ENCODE results near the gene RPS6KA3.

Gene RPS6KA3

GRCh38 chrX:20244931-20245330, 21.8 kb downstream of the RPS6KA3 start:
- Histone ChIP-seq H3K27ac (ENCODE audit: low read depth, low read length, severe bottlenecking) (no peak overlapping the region), H3K4me3 (ENCODE audit: extremely low read depth, insufficient read depth, low read length, poor library complexity, severe bottlenecking) (no peak overlapping the region)
- WGBS, 2 experiments (ENCODE audit: insufficient coverage in 2 of 2), result no CpG with 5 or more reads among the region's 2 CpGs

DNA sequence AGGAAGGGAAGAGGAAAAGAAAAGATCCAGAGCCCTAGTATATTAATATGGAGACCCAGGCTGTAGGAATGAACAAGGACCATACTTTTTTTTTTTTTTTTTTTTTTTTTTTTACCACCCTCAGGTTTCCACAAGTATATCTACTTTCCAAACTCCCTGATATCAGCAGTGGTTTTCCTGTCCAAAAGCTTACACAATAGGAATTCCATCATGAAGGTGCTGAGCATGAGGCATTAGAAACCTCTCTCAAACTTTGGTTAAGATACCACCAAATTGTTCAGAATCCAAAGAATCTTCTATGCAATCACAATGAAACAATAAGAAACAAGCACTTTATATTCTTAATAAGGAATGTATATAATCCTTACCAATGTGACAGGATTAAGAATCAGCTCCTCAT, 26.5 kb downstream of the RPS6KA3 start:
- Histone ChIP-seq H3K36me3 (ENCODE audit: control insufficient read depth, insufficient read depth, low read length) (peaks cover 7% of the 10 kb centered on the region), H3K9me3 (ENCODE audit: control insufficient read depth, low read length) (peaks cover 4% of the 10 kb centered on the region), H3K27ac (ENCODE audit: low read depth, low read length, severe bottlenecking) (no peak overlapping the region), H3K4me3 (ENCODE audit: extremely low read depth, insufficient read depth, low read length, poor library complexity, severe bottlenecking) (no peak overlapping the region), H3K4me1 (ENCODE audit: control insufficient read depth, insufficient read depth, low read length, poor library complexity, severe bottlenecking) (no peaks in the 10 kb centered on the region)

More at GRCh38 chrX:20244931-20245330, 21.8 kb downstream of the RPS6KA3 start:
- Histone ChIP-seq H3K36me3 (ENCODE audit: control insufficient read depth, insufficient read depth, low read length) (peaks cover 6% of the 10 kb centered on the region), H3K9me3 (ENCODE audit: control insufficient read depth, low read length) (no peaks in the 10 kb centered on the region), H3K4me1 (ENCODE audit: control insufficient read depth, insufficient read depth, low read length, poor library complexity, severe bottlenecking) (no peaks in the 10 kb centered on the region)

- no peak overlapping the region for H3K4me3 ChIP-seq (ENCODE audit: extremely low read depth, insufficient read depth, low read length, poor library complexity, severe bottlenecking)
- WGBS, 2 experiments (ENCODE audit: insufficient coverage in 2 of 2), result no CpG with 5 or more reads among the region's 1 CpG
- H3K9me3 ChIP-seq (ENCODE audit: control insufficient read depth, low read length), result peaks cover 4% of the 10 kb centered on the region
- H3K27ac ChIP-seq (ENCODE audit: low read depth, low read length, severe bottlenecking), result no peak overlapping the region
- no peaks in the 10 kb centered on the region for H3K4me1 ChIP-seq (ENCODE audit: control insufficient read depth, insufficient read depth, low read length, poor library complexity, severe bottlenecking)
- peaks cover 14% of the 10 kb centered on the region for H3K36me3 ChIP-seq (ENCODE audit: control insufficient read depth, insufficient read depth, low read length)
Measured at GRCh38 chrX:20237864-20238263, 28.8 kb downstream of the RPS6KA3 start.

DNA sequence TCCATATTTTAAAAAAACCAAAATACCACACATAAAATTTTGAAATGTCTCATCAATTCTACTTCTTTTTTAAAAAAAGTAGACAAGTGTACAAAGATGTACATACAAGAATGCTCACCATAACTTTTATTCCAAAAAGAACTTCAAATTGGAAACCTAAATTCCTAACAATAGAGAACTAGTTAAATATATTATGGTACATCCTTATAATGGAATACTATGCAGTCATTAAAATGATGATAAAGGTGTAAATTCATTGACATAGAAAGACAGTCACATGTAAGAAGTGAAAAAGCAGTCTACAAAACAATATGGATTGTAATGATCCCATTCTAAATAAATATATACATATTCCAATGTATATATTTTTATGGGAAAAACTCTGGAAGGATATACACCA, 31.0 kb downstream of the RPS6KA3 start:
- Histone ChIP-seq H3K27ac (ENCODE audit: low read depth, low read length, severe bottlenecking) (no peak overlapping the region), H3K36me3 (ENCODE audit: control insufficient read depth, insufficient read depth, low read length) (peaks cover 25% of the 10 kb centered on the region), H3K4me3 (ENCODE audit: extremely low read depth, insufficient read depth, low read length, poor library complexity, severe bottlenecking) (no peak overlapping the region), H3K9me3 (ENCODE audit: control insufficient read depth, low read length) (peaks cover 4% of the 10 kb centered on the region), H3K4me1 (ENCODE audit: control insufficient read depth, insufficient read depth, low read length, poor library complexity, severe bottlenecking) (no peaks in the 10 kb centered on the region)

DNA sequence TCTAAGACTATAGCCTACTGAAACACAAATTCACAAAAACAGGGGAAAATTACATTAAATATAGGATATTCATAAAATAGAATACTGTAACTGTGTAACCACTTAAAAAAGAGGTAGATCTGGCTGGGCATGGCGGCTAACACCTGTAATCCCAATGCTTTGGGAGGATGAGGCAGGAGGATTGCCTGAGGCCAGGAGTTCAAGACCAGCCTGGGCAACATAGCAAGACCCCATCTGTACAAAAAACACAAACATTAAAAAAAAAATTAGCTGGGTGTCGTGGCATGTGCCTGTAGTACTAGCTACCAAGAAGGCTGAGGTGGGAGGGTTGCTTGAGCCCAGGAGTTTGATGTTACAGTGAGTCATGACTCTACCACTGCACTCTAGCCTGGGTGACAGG, 33.4 kb downstream of the RPS6KA3 start:
- no peaks in the 10 kb centered on the region for H3K4me1 ChIP-seq (ENCODE audit: control insufficient read depth, insufficient read depth, low read length, poor library complexity, severe bottlenecking)
- WGBS, 2 experiments (ENCODE audit: insufficient coverage in 2 of 2), result no CpG with 5 or more reads among the region's 2 CpGs
- no peak overlapping the region for H3K4me3 ChIP-seq (ENCODE audit: extremely low read depth, insufficient read depth, low read length, poor library complexity, severe bottlenecking)
- H3K36me3 ChIP-seq (ENCODE audit: control insufficient read depth, insufficient read depth, low read length), result peaks cover 35% of the 10 kb centered on the region
- no peak overlapping the region for H3K27ac ChIP-seq (ENCODE audit: low read depth, low read length, severe bottlenecking)
- peaks cover 4% of the 10 kb centered on the region for H3K9me3 ChIP-seq (ENCODE audit: control insufficient read depth, low read length)

DNA sequence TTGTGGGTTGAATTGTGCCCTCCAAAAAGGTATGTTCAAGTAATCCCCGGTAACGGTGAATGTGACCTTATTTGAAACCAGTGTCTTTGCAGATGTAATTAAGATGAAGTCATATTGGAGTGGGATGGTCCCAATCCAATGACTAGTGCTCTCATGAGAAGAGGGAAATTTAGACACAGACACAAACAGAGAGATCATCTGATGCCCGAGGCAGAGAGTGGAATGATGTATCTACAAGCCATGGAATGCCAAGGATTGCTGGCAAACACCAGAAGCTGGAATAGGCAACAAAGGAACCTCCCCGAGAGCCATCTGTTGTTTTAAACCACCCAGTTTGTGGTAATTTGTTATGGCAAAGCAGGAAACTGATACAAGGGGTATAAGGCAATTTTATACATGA, 35.1 kb downstream of the RPS6KA3 start:
- 100% methylated on average over 4 of the region's 4 CpGs for WGBS, 2 experiments (ENCODE audit: insufficient coverage in 2 of 2)
- Histone ChIP-seq H3K4me3 (ENCODE audit: extremely low read depth, insufficient read depth, low read length, poor library complexity, severe bottlenecking) (no peak overlapping the region), H3K27ac (ENCODE audit: low read depth, low read length, severe bottlenecking) (no peak overlapping the region)

GRCh38 chrX:20230406-20230805, 36.3 kb downstream of the RPS6KA3 start:
- no peaks in the 10 kb centered on the region for H3K9me3 ChIP-seq (ENCODE audit: control insufficient read depth, low read length)
- no peak overlapping the region for H3K27ac ChIP-seq (ENCODE audit: low read depth, low read length, severe bottlenecking)
- whole genome bisulfite sequencing, 2 experiments (ENCODE audit: insufficient coverage in 2 of 2), result 100% methylated on average over 2 of the region's 3 CpGs; no CpG with 5 or more reads in 1 of the 2 experiments
- H3K4me1 ChIP-seq (ENCODE audit: control insufficient read depth, insufficient read depth, low read length, poor library complexity, severe bottlenecking), result no peaks in the 10 kb centered on the region
- peaks cover 32% of the 10 kb centered on the region for H3K36me3 ChIP-seq (ENCODE audit: control insufficient read depth, insufficient read depth, low read length)
- H3K4me3 ChIP-seq (ENCODE audit: extremely low read depth, insufficient read depth, low read length, poor library complexity, severe bottlenecking), result no peak overlapping the region

More for the DNA sequence above, 35.1 kb downstream of the RPS6KA3 start:
- Histone ChIP-seq H3K9me3 (ENCODE audit: control insufficient read depth, low read length) (peaks cover 4% of the 10 kb centered on the region), H3K4me1 (ENCODE audit: control insufficient read depth, insufficient read depth, low read length, poor library complexity, severe bottlenecking) (no peaks in the 10 kb centered on the region), H3K36me3 (ENCODE audit: control insufficient read depth, insufficient read depth, low read length) (peaks cover 35% of the 10 kb centered on the region)

GRCh38 chrX:20229155-20229554, 37.6 kb downstream of the RPS6KA3 start:
- H3K9me3 ChIP-seq (ENCODE audit: control insufficient read depth, low read length), result no peaks in the 10 kb centered on the region
- no peak overlapping the region for H3K4me3 ChIP-seq (ENCODE audit: extremely low read depth, insufficient read depth, low read length, poor library complexity, severe bottlenecking)
- 60 to 100% methylated on average over 1 of the region's 3 CpGs for whole genome bisulfite sequencing, 2 experiments (ENCODE audit: insufficient coverage in 2 of 2)
- H3K4me1 ChIP-seq (ENCODE audit: control insufficient read depth, insufficient read depth, low read length, poor library complexity, severe bottlenecking), result no peaks in the 10 kb centered on the region
- no peak overlapping the region for H3K27ac ChIP-seq (ENCODE audit: low read depth, low read length, severe bottlenecking)
- peaks cover 29% of the 10 kb centered on the region for H3K36me3 ChIP-seq (ENCODE audit: control insufficient read depth, insufficient read depth, low read length)

DNA sequence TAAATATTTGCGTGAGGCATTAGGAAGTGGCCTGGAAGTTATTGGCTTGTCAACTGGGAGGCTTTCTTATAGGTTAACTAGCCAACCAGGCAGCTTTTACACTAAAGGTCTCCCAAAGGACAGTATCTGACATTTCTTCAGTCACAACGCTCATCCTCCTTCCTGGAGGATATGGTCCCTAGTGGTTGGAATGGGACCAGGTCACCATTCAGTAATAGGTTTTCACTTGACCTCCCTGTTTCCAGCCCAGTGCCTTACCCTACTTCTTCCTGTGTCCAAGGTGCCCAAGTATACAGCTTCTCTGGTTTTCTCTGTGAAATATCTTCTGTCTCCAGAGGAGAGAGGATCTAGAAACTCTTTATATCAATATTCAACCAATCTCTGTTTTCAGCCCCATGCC, 38.5 kb downstream of the RPS6KA3 start:
- no peaks in the 10 kb centered on the region for H3K4me1 ChIP-seq (ENCODE audit: control insufficient read depth, insufficient read depth, low read length, poor library complexity, severe bottlenecking)
- H3K27ac ChIP-seq (ENCODE audit: low read depth, low read length, severe bottlenecking), result no peak overlapping the region
- WGBS, 2 experiments (ENCODE audit: insufficient coverage in 2 of 2), result no CpG with 5 or more reads among the region's 2 CpGs
- H3K36me3 ChIP-seq (ENCODE audit: control insufficient read depth, insufficient read depth, low read length), result peaks cover 27% of the 10 kb centered on the region
- H3K4me3 ChIP-seq (ENCODE audit: extremely low read depth, insufficient read depth, low read length, poor library complexity, severe bottlenecking), result no peak overlapping the region
- H3K9me3 ChIP-seq (ENCODE audit: control insufficient read depth, low read length), result no peaks in the 10 kb centered on the region

GRCh38 chrX:20227116-20227515, 39.6 kb downstream of the RPS6KA3 start:
- H3K27ac ChIP-seq (ENCODE audit: low read depth, low read length, severe bottlenecking), result no peak overlapping the region
- peaks cover 2% of the 10 kb centered on the region for H3K4me1 ChIP-seq (ENCODE audit: control insufficient read depth, insufficient read depth, low read length, poor library complexity, severe bottlenecking)
- no CpG with 5 or more reads among the region's 2 CpGs for WGBS, 2 experiments (ENCODE audit: insufficient coverage in 2 of 2)
- no peaks in the 10 kb centered on the region for H3K9me3 ChIP-seq (ENCODE audit: control insufficient read depth, low read length)
- peaks cover 18% of the 10 kb centered on the region for H3K36me3 ChIP-seq (ENCODE audit: control insufficient read depth, insufficient read depth, low read length)
- H3K4me3 ChIP-seq (ENCODE audit: extremely low read depth, insufficient read depth, low read length, poor library complexity, severe bottlenecking), result no peak overlapping the region

DNA sequence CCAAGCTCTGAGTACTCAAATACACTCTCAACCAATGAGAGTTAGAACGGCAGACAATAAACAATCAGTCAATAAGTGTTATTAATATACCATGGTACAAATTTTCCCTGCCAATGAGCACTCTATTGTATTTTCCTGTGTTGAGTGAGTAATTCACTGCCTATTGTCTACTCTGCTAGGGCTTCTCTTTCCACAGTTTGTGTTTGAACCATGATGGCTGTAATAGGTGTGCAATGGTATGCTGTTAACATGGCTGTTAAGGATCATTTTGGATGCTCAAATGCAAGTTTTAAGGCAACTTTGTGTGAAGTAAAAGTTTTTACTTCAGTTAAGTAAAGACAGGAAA, 41.2 kb downstream of the RPS6KA3 start:
- peaks cover 10% of the 10 kb centered on the region for H3K36me3 ChIP-seq (ENCODE audit: control insufficient read depth, insufficient read depth, low read length)
- peaks cover 5% of the 10 kb centered on the region for H3K4me1 ChIP-seq (ENCODE audit: control insufficient read depth, insufficient read depth, low read length, poor library complexity, severe bottlenecking)
- H3K4me3 ChIP-seq (ENCODE audit: extremely low read depth, insufficient read depth, low read length, poor library complexity, severe bottlenecking), result no peak overlapping the region
- no peaks in the 10 kb centered on the region for H3K9me3 ChIP-seq (ENCODE audit: control insufficient read depth, low read length)
- no peak overlapping the region for H3K27ac ChIP-seq (ENCODE audit: low read depth, low read length, severe bottlenecking)
- no CpG with 5 or more reads among the region's 1 CpG for WGBS, 2 experiments (ENCODE audit: insufficient coverage in 2 of 2)

Data from mesodermal cell (in vitro differentiated cells).